ENCODE measurements around the gene CABLES2.
A peak's percentile ranks its signal among the peaks of the same experiment; 100 is the strongest.

CABLES2 gene

DNA sequence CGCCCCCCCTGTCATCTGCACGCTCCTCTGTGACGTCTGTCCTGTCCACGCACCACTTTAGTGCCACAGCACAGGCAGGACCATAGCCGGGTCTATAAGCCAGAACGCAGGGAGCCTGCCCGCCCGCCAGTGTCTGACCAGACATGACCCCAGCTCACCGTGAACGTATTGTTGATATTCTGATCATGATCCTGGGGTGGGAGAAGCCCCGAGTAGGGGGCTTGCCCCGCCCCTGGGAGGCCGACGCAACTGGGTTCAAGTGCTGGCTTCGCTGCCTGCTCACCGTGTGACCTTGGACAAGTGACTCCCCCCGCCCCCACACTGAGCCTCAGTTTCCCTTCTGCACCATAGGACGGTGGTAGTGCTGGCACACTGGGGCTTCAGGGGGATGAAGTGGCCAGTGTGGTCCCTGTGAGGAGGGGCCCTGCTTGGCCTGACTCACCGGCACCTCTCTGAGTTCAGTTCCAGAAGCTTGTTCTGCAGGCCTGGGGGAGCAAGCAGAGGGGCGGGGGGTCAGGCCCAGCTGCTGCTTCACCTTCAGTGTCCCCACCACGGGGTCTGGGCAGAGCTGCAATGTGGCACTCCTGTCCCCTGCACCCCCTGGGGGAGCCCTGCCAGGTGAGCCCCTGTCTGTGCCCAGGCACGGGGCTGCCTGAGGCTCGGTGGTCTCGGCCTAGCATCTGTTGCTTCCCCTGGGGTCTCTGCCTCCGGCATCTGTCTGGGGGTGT is 11.1 kb upstream of the CABLES2 start:
- DNase-seq = no peak

GRCh38 chr20:62416651-62417637 is 9.9 kb upstream of the CABLES2 start:
- DNase-seq = no peak

GRCh38 chr20:62415354-62416111 is 8.4 kb upstream of the CABLES2 start:
- no peak for DNase-seq

GRCh38 chr20:62413896-62414481 is 6.9 kb upstream of the CABLES2 start:
- no peak for DNase-seq

DNA sequence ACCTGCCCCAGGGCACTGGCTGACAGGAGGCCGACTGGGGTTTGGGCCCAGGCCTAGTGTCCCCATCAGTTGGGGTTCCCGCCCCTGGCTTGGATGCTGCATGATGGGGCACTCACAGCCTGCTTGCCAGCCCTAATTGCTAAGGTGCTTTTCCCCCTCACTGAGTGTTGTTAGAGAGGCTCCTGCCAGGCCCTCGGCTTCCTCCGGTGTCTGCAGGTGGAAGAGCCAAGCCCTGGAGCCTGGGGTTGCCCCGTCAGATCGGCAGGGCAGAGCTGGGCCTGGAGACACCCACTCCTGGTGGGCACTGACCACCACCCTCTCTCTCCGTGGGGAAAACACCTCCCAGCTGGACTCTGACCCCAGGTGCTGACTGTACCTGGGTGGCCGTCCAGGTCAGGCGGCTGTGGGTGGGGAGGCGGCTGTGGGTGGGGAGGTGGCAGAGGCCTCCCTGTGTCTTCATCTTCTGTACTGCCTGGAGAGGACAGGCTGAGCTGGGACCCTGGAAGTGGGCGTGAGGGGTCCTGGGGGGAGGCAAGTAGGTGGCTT is 6.0 kb upstream of the CABLES2 start:
- DNase-seq = no peak

DNA sequence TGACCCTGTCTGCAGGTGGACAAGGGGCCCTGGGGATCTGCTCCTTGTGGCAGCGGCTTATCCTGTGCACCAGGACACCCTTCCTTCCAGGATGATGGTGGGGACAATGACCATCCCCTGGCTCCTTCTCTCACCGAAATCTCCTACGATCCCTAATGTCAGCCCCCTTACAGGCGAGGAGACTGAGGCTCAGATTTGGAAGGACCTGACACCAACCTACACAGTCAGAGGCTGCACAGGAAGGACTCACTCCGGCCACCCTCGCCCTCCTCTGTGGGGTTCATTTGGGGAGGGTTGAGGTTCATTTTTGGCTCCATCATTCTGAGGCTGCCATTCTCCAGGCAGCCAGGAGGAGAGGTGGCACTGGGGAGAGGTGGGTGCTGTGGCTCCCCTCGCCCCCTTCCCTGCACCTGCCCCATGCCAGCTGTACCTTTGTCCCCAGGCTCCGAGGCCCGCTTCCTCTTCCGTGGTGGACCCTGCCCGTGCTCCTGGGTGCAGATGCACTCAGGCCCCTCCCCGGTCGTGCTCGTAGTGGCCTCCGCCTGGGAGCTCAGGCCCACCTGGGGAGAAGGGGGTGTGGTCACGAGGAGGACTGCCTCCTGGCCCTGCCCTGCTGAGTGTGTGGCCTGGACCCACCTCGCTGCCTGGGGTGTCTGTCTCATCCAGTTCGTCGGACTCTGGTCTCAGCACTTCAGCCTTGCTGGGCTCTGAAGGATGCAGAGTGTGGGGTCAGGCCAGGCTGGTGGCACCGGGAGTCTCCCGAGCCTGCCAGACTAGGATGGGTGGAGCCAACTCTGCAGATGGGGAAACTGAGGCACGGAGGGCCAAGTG is 5.3 kb upstream of the CABLES2 start:
- no peak for DNase-seq

- no peak for DNase-seq
Measured at GRCh38 chr20:62411479-62412193, 4.6 kb upstream of the CABLES2 start.

DNA sequence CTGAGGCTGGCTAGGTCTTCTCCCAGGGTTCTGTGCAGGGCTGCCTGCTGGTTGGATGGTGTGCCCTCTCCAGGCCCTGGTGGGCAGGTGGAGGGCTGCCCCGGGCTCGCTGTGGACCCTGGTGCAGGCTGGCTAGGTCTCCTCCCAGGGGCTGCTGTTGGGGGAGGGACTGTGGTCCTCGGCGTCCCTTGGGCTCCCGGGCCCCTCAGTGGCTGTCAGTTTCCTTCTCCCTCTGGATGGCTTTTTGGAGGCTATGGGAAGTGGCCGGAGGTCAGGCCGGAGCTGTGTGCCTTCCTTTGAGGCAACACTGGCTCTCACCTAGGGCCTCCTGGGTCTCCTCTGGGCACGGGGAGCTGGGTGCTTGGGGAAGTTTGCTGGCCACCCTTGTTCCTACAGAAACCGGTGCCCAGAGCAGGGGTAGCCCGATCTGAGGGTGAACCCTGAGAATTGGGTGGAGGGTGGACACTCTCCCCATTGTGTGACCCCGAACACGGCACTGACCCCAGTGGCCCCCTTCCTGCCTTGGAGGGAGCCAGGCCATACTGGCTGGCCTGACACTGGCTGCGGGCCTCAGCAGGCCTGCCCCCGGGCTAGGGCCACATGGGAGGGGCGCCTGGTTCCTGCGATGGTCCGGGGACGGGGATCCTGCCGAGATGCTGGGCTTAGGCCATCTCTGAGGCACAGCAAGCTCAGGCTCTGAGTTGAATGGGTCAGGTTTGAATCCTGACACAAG is 3.8 kb upstream of the CABLES2 start:
- DNase-seq = no peak

DNA sequence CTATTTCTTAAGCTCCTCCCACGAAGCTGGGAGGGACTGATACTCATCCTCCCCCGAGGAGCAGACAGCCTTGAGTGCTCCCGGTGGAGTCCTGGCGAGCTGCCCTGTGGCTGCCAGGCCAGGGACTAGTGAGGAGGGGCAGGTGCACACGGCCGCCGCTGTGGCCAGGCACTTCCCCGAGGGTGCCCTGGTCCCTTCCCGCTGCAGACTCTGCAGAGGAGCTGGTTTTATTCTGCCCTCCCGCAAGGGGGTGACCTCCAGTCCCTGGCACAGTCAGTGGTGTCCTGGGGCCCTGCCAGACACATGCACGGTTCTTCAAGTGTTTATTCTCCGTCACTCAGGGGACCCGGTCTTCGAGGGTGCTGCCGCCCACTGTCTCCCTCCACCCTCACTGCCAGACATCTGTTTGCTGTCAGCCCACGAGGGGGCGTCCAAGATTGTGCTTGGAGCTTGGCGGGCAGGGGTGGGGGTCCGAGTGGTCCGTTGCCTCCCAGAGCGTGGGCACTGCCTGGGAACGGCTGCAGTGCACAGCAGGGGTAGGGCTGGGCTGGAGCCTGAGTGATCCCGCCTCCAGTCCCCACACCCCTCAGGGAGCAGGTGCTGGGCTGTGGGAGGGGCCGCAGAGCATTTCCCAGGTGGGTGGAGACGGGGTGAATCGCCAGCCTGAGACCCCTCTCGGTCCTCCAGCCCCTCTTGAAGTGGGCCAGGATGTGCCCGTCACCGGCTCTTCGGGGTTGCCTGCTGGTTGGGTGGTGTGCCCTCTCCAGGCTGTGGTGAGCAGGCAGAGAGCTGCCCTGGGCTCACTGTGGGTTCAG is 3.1 kb upstream of the CABLES2 start:
- DNase-seq = peak; percentile 25

DNA sequence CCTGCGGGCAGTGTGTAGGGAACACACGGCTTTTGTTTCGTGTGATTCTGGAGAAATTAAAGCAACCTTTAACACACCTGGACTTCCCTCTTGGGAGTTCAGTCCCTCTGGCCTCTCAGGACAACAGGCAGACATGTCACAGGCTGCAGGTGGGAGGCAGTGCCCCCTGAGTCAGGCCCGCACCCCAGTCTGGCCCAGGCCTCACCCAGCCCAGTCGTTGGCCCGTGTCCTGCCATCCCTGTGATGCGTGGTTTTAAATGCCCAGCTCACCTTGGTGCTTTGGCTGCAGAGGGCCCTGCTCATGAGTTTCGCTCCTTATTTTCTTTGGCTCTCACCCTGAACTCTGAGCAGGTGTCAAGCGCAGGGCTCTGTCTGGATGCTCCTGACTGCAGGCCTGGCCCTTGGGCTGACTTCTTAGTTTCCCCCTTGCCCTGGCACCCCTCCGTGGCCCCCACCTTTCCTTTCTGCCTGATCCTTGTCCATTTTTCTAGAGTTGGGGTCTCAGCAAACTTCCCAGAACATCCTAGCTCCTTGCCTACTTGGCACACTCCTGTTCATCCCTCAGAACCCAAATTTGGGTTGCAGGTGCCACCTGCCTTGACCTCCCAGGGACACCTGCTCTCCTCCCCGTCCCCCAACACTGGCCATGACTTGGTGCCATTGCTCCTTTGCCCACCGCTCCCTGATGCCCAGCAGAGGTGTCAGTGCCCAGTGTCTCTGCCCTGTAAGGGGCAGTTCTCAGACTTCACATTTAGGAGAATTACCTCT is 2.2 kb upstream of the CABLES2 start:
- DNase-seq = no peak

DNA sequence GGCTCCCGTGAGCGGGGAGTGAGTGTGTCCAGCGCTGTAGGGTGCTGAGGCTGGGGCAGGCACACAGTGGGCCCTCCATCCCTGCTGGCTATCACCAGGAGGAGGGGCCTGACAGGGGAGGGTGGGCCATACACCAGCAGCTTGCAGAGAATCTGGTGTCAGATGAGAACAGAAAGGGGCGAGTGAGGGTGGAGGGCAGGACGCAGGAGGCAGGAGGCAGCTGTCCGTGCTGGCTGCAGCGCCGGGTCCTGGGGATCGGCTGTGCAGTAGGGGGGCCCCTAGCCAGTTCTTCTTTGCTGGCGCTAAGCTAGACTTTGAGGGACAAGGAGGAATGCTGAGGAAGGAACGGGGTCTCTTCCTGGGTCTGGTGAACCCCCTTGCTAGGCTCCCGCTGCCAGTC is 1.6 kb upstream of the CABLES2 start:
- no peak for DNase-seq

DNA sequence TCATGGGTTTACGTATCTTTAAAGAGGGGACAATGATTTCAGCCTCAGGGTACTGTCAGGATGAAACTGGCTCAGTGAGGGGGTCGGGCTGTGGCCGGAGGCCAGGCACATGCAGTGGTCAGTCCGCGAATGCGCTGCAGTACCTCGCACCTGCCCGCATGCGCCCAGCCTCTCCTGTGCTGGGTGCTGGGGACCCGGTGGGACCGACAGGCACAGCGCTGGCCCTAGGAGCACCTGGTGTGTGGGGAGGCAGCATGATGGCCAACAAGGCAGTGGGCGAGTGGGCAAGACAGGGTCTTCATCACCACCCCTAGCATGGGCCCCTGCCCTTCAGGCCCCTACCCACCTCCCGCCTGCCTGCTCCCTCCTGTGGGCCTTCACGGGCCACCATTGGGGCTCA is 970 bp upstream of the CABLES2 start:
- no peak for DNase-seq

DNA sequence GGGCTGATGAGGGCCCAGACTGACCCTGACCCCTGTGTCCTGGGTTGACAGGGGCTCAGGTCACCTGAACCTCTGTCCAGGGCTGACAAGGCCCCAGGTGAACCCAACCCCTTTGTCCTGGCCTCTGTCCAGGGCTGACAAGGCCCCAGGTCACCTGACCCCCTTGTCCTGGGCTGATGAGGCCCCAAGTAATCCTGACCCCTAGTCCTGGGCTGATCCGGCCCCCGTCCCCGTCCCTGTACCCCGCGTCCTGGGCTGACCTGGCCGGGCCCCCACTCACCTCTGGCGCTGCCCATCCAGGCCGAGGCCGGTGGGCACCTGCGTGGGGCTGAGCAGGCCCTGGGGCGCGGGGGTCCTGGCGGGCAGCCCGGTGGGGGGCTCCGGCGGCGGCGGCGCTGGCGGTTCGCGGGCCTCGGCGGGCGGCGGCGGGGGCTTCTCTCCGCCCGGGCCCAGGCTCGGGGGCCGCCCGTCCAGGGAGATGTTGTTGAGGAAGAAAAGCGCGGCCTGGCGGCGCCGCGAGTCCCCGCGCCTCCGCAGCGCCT is 379 bp downstream of the CABLES2 start:
- no peak for DNase-seq

DNA sequence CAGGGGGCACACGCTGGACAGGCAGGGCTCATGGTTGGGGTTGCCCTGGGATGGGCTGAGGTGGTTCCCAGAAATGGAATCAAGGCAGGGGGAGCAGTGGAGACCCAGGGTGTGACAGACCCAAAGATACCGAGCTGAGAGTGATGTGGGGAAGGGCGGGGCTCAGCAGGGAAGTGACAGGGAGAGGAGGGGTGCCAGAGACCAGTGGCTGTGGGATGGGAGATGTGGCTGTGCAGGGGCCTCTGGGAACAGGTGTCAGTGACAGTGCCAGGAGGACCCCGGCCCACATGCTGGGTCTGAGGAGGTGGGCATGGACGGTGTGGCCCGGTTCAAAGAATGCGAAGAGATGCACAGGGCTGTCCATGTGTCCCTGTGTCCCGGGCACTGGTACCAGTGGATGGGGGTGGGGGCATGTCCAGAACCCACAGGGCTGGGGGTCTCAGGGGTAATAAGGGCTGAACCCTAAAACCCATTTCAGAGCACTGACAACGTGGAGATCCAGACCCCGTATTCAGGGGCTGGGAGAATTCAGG is 1.0 kb downstream of the CABLES2 start:
- DNase-seq = no peak

DNA sequence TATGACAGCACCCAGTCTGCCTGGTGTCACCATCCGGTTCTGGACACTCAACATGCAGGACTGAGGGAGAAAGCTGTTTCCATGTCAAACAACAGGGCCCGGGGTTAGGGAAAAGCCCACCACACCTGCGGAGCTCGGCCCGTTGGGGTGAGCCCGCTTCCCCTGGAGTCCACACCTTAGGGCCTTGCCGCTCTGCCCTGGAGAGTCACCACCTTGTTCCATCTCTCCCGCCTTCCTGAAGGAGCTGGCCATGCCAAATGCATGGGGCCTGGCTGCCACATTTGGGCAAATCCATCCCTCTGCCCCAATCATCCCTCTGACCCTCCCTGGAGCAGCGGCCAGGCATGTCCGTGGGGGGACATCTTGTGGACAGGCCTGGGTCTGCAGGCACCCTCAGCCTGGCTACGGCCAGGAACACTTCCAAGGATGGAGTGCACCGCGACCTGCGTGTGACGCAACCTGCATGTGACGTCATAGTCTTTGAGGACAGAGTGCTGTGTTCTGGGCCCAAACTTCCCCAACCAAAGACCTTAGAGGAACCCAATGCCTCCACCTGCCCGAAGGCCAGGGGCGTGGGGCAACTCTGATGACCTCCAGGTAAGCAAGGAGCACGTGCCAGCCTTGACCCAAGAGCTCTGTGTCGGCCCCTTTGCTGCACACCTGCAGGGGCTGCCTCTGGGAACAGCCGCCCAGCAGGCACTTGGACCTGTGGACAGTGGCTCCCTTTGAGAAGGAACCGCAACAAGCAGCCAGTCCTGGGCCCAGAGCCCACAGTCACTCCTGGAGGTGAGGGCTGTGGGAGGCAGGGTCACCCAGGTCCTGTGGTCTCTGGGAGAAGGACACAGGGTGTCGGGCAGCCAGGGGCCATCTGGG is 1.7 kb downstream of the CABLES2 start:
- DNase-seq = no peak

DNA sequence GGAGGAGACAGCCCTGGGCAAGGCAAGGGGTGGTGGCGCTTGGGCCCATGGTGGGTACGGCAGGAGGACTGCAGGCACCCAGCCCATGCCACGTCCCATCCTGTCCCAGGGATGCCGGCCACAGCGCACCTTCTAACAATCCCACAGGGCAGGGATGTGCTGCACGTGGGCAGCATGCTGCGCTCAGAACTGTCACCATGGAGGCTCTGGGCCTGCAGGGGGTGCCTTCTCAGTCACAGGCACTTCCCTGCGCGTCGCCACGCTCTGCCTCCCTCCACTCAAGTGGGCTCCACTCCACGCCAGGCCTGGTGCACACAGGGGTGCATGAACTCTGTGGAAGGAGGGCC is 2.4 kb downstream of the CABLES2 start:
- DNase-seq = no peak

GRCh38 chr20:62404112-62404665 is 2.9 kb downstream of the CABLES2 start:
- DNase-seq = no peak

Measured in CD4-positive, alpha-beta T cell treated with Interferon gamma for 1 hour (primary cell).